HG03378 (cell line): ENCODE results near the gene CASK.
"Not testable (repeated sequence)": the region's sequence is repeated elsewhere in the genome, so short reads cannot be mapped to it uniquely, and the experiment has no call there.

Experiments
- ATAC-seq: cut with Tn5 transposase; IDR thresholded peaks from one replicate; pipeline ENCODE4 v1.9.1; 2021; ENCODE audit warnings: mild to moderate bottlenecking, moderate library complexity; ENCODE audit not compliant: unreplicated experiment

The CASK gene

DNA sequence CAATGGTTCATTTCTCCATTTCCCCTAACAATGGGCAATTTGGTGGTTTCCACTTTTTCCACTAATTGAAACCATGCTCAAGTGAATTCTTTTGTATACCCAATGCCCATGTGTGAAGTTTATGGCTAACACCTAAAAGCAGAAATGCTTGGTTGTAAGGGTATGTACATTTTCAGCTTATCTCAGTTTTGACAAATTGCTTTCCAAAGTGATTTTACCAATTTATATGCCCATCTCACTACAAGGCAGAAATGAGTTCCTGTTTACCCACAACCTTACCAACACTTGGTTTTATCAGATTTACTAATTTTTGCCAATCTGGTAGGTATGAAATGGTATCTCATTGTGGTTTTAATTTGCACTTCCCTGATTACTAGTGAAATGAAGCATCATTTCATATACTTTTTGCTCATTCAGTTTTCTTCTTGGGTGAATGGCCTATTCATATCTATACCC lies 219.8 kb downstream of the CASK start:
- no peak for ATAC-seq

DNA sequence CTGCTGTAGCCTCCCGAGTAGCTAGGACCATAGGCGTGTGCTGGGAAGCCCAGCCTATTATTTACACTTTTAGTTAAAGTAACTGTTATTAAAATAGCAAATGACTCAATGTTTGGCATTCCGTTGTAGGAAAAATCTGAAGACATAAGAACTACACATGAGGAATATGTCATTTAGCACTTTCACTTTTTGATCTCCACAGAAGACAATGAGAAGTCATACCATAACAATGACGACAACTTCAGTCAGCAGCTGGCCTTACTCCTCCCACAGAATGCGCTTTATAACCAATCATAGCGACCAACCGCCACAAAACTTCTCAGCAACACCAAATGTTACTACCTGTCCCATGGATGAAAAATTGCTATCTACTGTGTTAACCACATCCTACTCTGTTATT lies 227.9 kb downstream of the CASK start:
- ATAC-seq = no peak

DNA sequence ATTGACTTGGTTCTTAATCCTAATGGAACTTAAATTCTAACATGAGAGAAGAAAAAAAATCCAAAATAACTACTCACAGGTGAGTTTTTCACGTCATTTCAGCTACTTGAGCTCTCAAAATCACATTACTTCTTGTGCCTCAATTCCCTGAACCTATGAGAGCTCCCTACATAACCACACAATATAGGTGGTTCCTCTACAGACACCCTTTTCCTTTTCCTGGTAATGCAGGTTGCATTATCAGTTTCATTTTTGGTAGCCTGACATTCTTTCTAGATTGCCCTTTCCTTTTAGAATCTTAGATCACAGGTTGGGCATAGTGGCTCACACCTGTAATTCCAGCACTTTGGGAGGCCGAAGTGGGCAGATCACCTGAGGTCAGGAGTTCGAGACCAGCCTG lies 230.3 kb downstream of the CASK start:
- ATAC-seq = no peak

DNA sequence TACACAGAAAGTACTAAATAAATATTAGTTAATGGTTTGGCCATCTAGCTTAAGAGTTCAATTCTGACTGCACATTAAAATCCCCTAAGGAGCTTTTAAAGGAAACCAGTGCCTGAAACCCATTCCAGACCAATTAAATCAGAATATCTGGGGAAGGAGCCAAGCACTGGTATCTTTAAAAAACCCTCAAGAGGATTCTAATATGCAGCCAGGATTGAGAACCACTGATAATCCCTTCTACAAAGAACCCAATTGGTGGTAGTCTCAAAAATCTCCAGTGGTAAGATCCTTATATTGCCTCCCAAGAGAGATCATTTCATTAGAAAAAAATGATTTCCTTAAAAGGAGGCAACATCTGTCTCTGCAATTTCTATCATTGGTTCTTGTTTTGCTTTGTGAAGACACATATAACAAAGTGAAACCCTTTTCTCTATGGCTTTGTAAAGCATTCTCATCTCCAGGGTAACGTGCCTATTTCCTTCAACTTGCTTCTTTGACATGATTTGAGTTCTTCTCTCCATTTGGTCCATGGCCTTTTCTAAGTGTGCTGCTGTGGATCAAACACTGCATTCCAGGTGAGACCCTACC lies 231.1 kb downstream of the CASK start:
- no peak for ATAC-seq

DNA sequence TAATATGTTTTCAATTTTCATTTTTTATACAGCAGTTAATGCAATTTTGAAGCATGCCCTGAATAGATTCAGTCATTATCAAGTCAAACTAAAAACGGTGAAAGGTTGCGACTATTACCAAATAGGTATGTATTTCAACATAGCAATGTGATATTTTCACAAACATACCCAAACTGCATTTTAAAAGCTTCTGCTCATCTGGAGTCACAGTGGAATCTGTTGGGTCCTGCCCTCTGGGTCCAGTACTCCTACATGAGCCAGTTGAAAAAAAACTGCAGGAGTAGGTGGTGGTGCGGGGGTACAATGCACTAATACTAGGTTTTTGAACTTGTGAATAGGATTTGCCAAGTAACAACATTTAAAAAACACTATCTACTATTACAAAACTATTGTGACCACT lies 233.6 kb downstream of the CASK start:
- ATAC-seq = no peak

DNA sequence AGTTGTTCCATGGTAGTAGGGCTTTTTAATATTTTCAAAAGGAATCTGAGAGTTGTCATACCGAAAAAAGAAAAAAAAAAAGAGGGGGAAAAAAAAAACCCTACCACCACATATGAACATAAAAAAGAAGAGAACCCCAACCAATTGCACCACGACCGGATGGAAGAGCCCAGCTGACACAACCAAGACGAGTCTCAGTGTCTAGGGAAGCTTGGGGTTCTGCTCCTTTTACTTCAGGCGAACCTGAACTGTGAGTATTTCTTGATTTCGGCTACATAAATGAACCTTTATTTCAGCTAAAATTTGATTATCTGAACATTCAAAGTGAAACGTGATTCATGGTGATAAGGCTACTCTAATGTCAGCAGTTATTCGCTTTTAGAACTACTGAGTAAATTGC lies 234.5 kb downstream of the CASK start, which contains the start of gene GPR34:
Gene GPR34, plus strand, starts transcription at position 139 of the 400 bp plus-strand sequence. CDS start 6,661 bp downstream, outside the sequence.
- ATAC-seq = no peak

DNA sequence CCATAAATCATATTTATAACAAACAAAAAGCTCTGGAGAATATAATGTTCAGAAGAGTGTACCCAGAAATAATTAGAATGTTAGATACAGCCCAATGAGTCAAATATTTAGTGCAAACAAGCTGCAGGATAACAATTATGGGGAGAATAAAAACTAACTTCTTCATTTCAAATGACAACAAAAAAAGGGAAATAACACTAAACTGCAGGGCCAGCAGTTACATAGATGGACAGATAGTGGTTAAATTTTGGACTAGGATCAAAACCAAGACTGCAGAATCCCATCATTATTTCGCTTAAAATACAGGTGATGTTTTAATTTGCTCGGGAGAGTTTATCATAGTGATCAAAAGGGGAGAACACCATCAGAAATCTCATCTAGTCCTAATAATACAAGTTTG lies 235.2 kb downstream of the CASK start:
- ATAC-seq = no peak

DNA sequence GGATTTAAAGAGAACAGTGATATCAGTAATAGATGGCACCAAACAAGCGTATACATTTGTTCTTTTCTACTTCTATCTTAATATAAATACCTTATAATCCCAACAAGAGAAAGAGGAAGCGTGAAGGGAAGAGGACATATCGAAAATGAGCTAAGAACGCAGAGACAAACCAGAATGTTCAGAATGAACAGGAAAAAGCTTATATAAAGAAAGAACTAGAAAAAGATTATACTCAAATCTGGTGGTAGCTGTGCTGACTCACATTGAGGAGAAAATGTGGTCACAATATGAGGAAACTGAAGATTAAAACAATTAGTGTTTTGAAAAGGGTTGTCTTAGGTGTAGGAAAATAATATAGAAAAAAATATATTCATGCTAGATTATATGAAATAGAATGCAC lies 236.6 kb downstream of the CASK start:
- no peak for ATAC-seq

DNA sequence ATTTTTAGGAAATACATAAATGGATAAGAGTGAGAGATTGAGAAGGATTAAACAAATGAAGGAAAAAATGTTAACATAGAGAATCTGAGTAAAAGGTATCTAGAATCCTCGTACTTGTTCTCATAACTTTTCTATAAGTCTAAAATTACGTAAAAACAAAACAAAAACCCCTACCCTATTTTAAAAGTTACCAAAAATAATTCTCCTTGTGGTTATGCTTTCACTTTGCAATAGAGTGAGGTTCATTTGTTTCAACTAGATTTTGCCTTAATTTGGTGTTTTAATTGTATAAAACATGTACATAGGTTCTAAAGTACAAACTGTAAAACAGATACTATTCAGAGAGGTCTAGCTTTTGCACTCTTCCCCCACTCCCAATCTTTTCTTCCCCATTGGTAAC lies 238.4 kb downstream of the CASK start:
- ATAC-seq = no peak

DNA sequence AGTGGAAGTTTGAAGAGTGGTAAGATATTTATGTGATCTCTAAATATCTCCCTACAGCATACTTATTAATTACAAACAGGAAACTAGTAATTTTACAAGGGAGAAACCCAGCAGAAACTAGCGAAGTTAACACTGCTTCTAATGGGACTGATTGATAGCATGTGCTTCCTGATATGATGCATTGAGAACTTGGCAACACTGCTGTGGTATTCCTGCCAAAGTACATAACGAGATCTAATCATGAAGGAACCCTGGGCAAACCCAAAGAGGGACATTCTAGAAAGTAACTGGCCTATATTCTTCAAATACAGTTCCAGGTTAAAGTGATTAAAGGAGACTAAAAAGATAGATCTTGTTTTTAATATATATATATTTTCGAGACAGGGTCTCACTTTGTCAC lies 239.2 kb downstream of the CASK start:
- ATAC-seq = no peak

DNA sequence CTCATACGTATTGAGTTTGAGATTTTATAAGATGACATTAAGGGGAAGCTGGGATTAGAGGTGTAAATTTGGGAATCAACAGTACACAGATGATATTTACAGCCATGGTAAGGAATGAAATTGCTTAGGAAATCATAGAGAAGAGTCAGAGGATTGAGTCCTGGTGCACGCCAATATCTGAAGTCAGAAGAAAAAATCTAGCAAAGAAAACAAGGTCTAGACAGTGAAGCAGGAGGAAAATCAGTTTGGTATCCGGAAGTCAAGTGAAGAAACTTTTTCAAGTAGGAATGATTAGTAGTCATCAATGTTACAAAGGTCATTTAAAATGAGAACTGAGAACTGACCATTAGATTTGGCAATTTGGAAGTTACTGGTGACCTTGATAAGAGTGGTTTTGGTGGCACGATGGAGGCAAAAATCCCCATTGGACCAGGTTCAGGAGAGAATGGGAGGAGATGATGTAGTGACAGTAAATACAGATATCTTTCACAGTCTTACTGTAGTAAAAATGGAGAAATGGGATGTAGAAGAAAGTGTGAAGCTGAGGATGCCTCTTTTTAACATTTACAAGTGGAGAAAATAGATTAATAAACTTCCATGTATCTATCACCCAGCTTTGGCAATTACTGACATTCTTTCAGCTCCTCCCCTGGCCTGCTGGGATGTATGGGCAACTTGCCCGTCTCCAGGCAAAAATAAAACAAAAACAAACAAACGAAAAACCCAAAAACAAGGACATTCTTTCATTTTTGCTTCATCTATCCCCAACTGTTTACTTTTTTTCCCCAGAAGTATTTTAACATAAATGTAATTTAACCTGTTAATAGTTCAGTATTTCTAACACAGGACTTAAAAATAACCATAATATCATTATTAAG lies 245.9 kb downstream of the CASK start:
- ATAC-seq = no peak

DNA sequence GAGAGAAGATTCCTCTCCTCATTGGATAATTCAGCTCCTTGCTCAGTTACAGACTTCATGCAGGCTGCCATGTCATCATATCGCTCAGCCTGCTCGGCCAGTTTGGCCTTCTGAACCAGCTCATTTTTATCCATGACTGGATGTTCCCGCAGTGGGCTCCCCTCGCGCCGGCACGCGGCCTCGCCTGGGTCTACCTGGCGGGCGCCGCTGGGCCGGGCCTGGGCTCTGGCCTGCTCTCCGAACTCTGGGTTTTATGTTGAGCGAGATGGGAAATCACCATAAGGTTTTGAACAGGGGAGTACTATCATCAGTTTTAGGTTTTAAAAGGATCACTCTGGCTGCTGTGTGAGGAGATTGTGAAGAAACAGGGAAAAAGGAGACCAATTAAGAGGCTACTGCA lies 247.0 kb downstream of the CASK start:
- not testable (repeated sequence) for ATAC-seq

DNA sequence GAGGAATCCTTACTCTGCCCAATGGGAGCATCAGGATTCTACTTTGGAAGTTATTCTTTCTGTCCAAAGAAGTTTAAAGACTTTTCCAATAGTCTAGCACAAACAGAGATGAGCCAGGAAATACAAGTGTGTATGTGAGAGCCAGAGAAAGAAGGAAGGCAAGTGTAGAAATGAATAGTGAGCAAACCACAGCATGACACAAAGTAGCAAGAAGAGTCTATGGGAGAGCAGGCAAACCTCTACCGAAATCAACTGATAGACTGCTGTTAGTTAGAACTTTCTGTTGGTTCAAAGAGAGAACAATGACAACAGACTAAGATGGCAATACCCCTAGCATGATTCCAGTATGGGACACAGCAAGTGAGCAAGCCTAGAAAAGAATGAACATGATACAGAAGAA lies 250.7 kb downstream of the CASK start:
- ATAC-seq = no peak

DNA sequence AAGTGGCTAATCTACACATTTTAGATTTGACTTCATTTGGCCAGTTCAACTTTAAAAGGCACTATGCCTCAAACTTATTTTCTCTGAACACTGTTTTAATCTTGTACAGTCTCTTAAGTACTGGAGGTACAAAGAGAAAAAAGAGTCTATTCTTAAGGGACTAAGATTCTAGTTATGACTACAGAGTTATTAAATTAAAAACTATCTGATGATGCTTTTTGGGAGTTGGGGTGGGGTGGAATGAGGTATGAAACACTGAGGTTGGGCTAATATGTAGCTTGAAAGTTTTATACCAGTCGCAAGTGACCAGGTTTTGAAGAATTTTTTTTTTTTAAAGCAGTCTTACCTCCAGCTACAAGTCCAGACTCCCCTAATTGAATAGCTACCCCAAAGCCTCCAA lies 252.3 kb downstream of the CASK start:
- ATAC-seq = no peak

DNA sequence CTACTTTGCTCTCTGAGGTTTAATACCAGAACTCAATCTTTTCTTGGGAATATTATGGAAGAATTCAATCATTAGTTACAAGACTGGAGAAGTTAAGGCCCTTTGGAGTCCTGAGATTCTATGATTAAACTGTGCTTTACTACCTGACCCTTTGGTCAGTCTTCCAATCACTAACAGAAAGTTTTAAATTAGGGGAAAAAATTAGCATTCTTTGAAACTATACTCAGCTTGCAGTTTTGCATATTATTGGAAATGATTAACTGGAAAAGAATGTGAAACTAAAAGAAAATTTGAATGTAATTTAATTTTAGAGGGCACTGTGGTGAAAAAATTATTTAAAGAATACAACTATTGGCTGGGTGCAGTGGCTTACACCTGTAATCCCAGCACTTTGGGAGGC lies 253.2 kb downstream of the CASK start:
- ATAC-seq = no peak

DNA sequence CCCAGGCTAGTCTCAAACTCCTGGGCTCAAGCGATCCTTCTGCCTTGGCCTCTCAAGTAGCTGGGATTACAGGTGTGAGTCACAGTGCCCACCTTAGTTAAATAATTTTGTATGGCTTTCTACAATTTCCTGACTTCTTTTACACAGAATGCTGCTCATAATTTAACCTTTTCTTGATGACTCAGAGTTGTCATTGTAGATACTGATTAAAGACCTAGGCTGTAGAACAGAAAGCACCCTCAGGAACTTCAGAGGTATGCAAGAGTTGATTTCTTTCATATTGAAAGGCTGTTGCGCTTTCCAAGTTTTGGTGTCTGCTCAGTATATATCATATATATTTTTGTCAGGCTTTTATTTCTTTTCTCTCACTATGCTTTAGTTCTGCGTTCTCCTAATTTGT lies 255.7 kb downstream of the CASK start:
- ATAC-seq = no peak

DNA sequence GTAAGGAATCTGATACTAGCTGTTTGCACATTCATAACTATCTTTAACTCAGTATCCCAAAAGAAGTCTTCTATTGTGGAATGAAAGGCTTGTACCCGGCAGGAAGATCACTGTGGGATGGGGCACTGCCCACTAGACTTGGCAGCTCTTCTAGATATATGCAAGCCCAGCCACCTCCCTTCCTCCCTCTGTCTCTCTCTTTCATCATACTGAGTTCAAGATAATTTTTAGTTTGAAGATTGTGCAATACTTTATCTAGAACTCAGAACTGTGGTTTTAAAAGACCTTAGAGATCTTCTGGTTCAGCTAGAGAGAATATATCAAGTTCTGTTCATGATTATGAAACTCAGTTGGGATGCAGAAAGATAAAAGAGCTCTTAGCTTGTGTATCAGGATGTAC lies 257.1 kb downstream of the CASK start:
- ATAC-seq = no peak

DNA sequence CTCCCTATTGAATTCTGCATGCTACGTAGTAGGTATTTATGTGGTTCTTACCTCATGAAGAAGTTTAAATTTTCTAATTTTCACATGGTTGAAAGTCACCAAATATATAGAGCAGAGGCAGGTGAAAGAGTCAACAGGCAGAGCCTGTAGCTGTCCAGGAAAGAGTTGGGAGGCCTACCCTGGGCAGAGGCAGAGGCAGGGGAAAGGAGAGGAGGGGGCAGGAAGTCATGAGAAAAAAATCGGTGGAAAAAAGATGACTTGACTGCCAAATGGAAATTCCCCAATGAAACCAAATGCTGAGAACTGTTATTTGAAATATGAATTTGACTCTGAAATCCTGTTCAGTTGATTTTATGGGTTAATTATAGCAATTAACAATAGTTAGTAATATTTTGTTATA lies 257.7 kb downstream of the CASK start:
- no peak for ATAC-seq

DNA sequence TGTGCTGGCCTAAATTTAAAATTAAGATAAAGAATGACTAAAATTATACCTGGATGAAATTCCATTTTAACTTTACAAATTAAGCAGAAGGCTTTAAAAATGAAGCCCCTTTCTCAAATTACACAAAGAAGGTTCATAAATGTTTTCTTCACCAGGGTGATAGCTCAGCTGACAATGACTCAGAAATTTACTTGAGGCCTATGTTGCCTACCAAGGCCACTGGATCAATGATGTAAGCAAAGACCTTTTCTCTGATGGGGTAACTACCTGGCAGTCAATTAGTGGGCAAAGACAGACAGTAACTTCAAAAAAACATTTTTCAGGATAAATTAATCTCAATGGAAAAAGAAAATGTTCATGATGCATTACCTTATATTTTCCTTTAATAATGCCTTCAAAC lies 258.4 kb downstream of the CASK start:
- no peak for ATAC-seq

DNA sequence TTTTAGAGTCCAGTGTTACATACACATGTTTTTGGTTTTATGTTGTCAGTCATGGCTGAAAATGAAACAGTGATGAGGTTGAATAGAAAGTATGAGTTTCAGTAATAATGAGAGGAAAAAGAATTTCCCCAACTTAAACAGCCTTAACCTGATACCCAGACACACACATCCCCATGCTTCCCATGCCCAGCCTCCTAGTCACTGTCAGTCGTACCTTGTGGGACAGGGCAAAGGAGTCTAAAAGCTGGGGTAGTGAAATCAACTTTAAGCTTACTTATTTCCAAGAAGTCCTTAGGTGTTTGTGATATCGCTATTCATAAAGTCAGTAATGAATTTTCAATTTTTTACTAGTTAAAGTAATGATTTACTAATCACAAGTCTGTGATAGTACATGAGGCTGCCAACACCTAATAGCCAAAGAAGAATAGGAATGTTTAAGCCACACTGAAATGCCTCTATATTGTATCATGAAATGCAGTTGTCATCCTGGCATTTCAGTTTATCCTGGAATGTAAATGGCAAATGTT lies 258.9 kb downstream of the CASK start:
- peak; percentile 91 for ATAC-seq

DNA sequence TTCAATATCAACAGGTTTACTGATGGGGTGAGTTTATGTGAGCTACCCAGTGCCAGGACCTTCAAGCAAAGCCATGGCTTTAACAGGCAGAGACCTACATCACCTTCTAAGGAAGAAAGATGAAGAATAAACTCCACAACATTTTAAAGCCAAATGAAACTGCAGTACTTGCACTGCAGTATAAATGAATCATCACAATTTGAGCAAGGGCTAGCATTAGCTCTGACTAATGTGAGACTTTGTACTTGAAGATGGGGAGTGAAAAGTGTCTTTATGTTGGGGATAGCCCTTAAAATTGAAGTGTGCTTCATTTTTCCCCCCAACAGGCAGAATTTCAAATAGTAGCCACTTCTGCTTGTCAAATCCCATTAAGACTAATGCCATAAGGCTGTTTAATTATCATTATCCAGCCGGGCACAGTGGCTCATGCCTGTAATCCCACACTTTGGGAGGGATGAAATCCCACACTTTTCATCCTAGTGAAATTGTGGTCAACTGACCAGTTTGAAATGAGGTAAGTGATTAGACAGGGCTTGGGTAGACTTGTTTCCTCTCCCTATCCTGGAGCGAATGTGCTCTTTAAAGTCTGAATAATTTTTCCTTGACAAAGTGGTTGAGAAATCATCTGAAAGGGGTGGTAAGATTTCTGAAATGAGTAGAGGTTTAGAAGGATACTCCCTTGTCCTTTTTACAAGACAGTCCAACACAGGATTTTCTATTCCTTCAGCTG lies 261.8 kb downstream of the CASK start:
- no peak for ATAC-seq

DNA sequence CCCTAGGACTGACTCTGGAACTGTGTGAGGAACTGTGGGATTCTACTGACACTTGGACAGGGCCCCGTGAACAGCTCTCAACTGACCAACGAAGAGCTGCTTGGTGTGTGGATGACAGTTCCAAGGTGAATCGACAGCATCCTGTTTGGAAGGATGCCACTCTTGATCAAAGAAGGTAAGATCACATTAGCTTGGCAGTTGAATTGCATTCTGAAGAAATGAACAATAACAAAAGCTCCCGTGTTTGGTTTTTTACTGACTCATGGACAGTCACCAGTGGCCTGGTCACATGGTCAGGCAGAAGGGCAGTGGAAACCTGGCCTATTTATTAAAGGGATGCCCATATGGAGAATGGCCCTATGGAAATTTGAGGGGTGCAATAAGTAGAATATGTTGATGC lies 267.7 kb downstream of the CASK start:
- no peak for ATAC-seq
